IPS DF 6.9 (cell line): ENCODE data around the gene ELOVL4.

Experiments used
- DNase-seq: peaks from one replicate; pipeline ENCODE4 v3.0.0-alpha.2; 2013; ENCODE audit warnings: low read depth, low spot score
- H3K27ac ChIP-seq: one replicate; pipeline ENCODE4 v1.5.1; 2013; ENCODE audit warnings: low read length, control low read depth
- H3K27me3 ChIP-seq: 2 replicates; pipeline ENCODE4 v1.6.1; 2013; ENCODE audit warnings: mild to moderate bottlenecking, low read length; ENCODE audit not compliant: control insufficient read depth, insufficient read depth
- H3K36me3 ChIP-seq: 2 replicates; pipeline ENCODE4 v1.6.1; 2013; ENCODE audit warnings: low read length; ENCODE audit not compliant: control insufficient read depth, insufficient read depth
- H3K4me1 ChIP-seq: 2 replicates; pipeline ENCODE4 v1.6.1; 2013; ENCODE audit warnings: low read length; ENCODE audit not compliant: control insufficient read depth, insufficient read depth
- H3K4me3 ChIP-seq: 2 replicates; pipeline ENCODE4 v1.5.1; 2013; ENCODE audit warnings: mild to moderate bottlenecking, low read length
- H3K9me3 ChIP-seq: 2 replicates; pipeline ENCODE4 v1.6.1; 2013; ENCODE audit warnings: low read length, inconsistent platforms; ENCODE audit not compliant: control insufficient read depth, insufficient read depth
- WGBS: extraction: QIAGEN DNeasy Blood & Tissue Kit; methylation state at CpG from one replicate; pipeline ENCODE4 v1.1.7; 2013; ENCODE audit warnings: mixed read lengths, missing lambda C conversion rate; ENCODE audit not compliant: insufficient read length, insufficient coverage; 5-methylcytosine and 5-hydroxymethylcytosine counted together

Gene ELOVL4

DNA sequence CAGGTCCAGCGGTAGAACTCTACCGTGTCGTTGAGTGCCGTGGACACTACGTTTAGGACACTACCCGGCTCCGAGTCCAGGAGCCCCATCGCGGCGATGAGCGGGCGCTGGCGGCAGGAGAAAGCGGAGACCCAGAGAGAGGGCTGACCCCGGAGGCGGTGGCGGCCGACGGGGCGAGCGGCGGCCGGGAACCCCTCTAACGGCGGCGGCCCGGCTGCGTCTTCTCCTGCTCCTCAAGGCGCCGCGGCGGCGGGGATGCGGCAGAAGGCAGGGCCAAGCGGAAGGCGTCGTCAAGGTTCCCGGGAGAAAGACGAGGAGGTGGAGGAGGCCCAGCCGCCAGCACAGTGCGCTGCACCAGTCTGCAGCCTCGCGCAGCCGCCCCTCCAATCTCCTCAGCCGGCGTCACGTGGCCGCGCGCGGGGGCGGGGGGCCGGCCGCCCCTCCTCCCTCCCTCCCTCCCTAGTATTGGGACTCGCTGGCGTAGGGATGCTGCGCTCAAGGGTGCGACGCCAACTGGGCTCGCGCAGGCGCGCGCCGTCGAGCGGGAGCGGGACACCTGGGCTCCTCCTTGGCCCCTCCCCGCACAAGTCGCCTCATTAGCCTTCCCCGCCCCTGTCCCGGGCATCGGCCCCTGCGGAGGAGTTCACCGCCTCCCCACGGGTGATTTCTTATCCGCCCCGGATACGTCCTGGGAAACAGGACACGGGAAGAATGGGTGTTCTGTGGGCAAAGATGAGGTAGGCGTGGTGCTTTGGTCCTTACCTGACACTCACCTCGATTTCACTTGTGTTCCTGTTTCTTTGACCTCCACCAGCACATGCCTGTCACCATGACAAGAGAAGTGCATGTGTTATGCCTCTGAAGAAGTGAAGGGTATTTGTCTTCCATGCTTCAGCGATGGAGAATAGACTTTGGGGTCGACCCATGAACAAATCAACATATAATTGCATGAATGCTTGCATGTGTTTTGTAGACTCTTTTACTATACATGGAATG is at the start of gene ELOVL4:
TSS of gene ELOVL4 (minus strand) at position 363 of the 996 bp plus-strand sequence. CDS start at position 89, 274 bp downstream.
- no peaks in the 10 kb centered on the region for H3K27me3 ChIP-seq
- H3K9me3 ChIP-seq: no peaks in the 10 kb centered on the region
- H3K4me1 ChIP-seq: peaks cover 4% of the 10 kb centered on the region; the same call in 1 of the 2 replicates
- DNase-seq: peak; percentile 66
- no CpG with 5 or more reads among the region's 84 CpGs for WGBS
- no peak within 1 kb of the TSS for H3K27ac ChIP-seq
- peak within 1 kb of the TSS; percentile 74 for H3K4me3 ChIP-seq
- no peaks in the 10 kb centered on the region for H3K36me3 ChIP-seq

DNA sequence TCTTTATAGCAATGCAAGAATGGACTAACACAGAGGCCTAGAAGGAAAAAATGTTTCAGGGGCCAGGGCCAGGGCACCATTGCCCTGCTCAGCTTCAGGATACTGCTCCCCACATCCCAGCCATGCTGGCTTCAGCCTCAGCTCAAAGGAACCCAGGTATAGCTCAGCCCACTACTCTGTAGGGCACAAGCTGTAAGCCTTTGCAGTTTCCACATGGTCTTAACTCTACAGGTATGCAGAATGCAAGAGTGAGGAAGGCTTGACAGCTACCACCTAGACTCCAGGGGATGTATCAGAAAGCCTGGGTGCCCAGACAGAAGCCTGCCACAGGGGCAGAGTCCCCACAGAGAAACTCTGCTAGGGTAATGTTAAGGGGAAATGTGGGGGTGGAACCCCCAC is 46.6 kb upstream of the ELOVL4 start:
- Histone ChIP-seq H3K27me3 (no peaks in the 10 kb centered on the region), H3K27ac (no peak overlapping the region), H3K4me1 (no peaks in the 10 kb centered on the region), H3K4me3 (no peak overlapping the region), H3K36me3 (no peaks in the 10 kb centered on the region), H3K9me3 (no peaks in the 10 kb centered on the region)
- no peak for DNase-seq

DNA sequence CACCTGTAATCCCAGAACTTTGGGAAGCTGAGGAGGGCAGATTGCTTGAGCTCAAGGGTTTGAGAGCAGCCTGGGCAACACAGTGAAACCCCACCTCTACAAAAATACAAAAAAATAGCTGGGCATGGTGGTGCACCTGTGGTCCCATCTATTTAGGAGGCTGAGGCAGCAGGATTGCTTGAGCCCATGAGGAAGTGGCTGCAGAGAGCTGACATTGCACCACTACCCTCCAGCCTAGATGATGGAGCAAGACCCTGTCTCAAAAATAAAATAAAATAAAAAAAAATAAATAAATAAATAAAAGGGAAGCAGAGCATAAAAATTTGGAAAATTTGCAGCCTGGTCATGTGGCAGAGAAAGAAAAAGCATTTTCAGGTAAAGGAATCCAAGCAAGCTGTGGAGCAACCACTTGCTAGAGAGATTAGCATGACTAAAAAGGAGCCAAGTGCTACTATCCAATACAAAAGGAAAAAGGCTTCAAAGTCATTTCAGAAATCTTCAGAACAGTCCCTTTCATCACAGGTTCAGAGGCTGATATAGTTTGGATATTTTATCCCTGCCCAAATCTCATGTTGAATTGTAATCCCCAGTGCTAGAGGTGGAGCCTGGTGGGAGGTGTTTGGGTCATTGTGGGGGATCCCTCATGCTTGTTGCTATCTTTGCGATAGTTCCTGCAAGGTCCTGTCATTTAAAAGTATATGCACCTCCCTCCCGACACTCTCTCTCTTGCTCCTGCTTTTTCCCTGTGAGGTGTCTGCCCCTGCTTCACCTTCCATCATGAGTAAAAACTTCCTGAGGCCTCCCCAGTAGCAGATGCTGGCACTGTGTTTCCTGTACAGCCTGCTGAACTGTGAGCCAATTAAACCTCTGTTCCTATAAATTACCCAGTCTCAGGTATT is 45.9 kb upstream of the ELOVL4 start:
- no peak for DNase-seq
- Histone ChIP-seq H3K4me3 (no peak overlapping the region), H3K9me3 (no peaks in the 10 kb centered on the region), H3K36me3 (no peaks in the 10 kb centered on the region), H3K27ac (no peak overlapping the region), H3K4me1 (no peaks in the 10 kb centered on the region), H3K27me3 (no peaks in the 10 kb centered on the region)
- no CpG with 5 or more reads among the region's 2 CpGs for WGBS

DNA sequence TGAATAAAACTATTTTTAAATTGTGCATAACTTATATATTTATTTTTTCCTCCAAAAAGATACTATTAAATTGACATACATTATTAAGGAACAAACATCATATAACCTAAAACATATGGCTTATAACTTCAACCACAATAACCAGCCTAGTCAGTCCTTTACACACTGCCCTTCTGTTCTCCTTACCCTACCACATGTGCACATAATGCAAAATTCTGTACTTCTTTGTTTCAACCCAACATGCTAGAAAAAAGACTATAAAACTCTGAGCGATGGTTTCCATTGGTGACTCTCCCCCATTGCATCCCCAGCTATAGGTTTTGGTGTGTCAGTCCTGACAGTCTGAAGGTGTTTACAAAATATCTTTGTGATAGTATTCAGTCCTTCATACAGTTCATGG is 42.3 kb upstream of the ELOVL4 start:
- Histone ChIP-seq H3K4me1 (no peaks in the 10 kb centered on the region), H3K27ac (no peak overlapping the region), H3K4me3 (no peak overlapping the region), H3K36me3 (no peaks in the 10 kb centered on the region), H3K27me3 (no peaks in the 10 kb centered on the region), H3K9me3 (no peaks in the 10 kb centered on the region)
- no peak for DNase-seq
- no CpG with 5 or more reads among the region's 1 CpG for WGBS

DNA sequence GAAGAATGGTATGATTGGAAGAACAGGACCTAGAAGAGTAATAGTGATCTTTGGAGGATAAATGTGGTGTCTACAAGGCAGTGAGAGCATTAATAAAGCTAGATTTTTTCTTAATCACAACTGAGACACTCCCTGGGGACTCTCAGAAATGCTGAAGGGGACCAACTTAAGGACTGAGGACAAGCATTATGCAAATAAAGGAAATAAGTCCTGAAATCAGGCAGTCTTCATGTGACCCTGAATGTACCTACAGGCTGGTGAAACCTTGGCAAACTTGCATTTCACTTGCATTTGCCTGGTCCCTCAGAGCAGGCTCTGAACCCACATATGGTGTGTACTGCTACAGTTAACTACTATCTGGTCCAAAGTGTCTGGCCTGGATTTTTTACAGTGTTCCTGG is 37.8 kb upstream of the ELOVL4 start:
- no peaks in the 10 kb centered on the region for H3K4me1 ChIP-seq
- no peak for DNase-seq
- no peak overlapping the region for H3K4me3 ChIP-seq
- H3K9me3 ChIP-seq: no peaks in the 10 kb centered on the region
- no peaks in the 10 kb centered on the region for H3K27me3 ChIP-seq
- no peak overlapping the region for H3K27ac ChIP-seq
- H3K36me3 ChIP-seq: no peaks in the 10 kb centered on the region

DNA sequence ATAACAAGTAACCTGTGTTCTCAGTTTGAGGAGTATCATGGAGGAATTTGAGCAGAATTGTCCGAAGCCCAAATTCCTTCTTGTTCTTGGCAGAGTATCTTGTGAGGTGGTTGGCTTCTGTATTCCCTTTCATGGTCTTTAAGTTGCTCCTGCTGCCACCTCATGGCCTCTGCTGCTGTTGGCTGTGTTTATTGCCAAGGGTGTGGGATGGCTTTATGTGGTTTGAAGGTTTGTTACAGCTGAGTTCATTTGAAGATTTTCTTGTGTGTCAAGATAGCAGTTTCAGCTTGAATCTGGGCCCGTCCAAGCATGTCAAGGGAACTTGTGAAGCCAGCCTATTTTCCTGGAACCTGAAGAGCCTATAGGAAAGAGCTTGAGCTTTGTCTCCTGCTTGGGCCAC is 36.9 kb upstream of the ELOVL4 start:
- Histone ChIP-seq H3K36me3 (no peaks in the 10 kb centered on the region), H3K4me1 (no peaks in the 10 kb centered on the region), H3K4me3 (no peak overlapping the region), H3K27ac (no peak overlapping the region), H3K27me3 (no peaks in the 10 kb centered on the region), H3K9me3 (no peaks in the 10 kb centered on the region)
- DNase-seq: no peak
- WGBS: no CpG with 5 or more reads among the region's 2 CpGs

DNA sequence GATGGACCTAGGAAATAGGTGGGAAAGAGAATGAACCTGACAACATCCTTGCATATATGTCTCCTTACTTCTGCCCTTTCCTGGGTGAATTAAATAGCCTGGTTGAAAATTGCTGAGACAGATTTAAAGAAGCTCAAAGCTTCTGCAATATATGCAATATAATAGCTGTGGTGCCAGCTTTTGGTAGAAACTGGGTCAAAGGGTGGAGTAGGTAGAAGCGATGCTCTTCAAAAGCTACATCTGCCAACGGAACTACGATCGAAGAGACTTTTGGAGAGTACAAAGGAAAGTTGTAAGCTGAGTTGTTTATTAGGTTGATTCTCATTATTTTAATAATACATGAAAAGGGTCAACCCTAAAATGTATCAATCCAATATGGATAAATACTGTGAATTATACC is 34.3 kb upstream of the ELOVL4 start:
- DNase-seq: no peak
- WGBS: no CpG with 5 or more reads among the region's 4 CpGs
- no peak overlapping the region for H3K27ac ChIP-seq
- H3K27me3 ChIP-seq: no peaks in the 10 kb centered on the region
- H3K4me3 ChIP-seq: no peak overlapping the region
- no peaks in the 10 kb centered on the region for H3K4me1 ChIP-seq
- no peaks in the 10 kb centered on the region for H3K9me3 ChIP-seq
- no peaks in the 10 kb centered on the region for H3K36me3 ChIP-seq

DNA sequence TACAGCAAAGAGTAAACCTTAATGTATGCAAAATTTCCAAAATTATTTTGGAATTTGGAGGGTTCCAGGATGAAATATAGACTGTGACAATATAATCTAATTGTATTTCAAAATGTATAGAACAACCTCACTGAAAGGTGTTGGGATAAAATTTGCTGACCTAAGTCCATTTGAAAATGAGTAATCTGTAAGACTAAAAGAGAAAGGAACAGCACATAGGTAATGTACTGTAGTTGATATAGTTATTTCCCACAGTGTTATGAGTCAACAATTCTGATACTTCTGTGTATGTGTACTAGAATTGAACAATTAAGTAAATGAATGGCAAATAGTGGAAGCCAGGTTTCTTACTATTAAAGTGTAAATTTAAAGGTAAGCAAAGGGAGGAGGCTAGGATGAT is 23.8 kb upstream of the ELOVL4 start:
- no peak overlapping the region for H3K27ac ChIP-seq
- H3K27me3 ChIP-seq: no peaks in the 10 kb centered on the region
- H3K4me1 ChIP-seq: no peaks in the 10 kb centered on the region
- no peaks in the 10 kb centered on the region for H3K9me3 ChIP-seq
- DNase-seq: no peak
- no peak overlapping the region for H3K4me3 ChIP-seq
- no peaks in the 10 kb centered on the region for H3K36me3 ChIP-seq

DNA sequence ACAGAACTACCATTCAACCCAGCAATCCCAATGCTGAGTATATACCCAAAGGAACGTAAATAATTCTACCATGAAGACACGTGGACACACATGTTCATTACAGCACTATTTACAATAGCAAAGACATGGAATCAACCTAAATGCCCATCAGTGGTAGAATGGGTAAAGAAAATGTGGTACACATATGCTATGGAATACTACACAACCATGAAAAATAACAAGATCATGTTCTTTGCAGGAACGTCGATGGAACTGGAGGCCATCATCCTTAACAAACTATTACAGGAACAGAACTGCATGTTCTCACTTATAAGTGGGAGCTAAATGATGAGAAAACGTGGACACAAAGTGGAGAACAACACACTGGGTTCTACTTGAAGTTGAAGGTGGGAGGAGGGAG is 22.4 kb upstream of the ELOVL4 start:
- Histone ChIP-seq H3K27me3 (no peaks in the 10 kb centered on the region), H3K27ac (no peak overlapping the region), H3K4me3 (no peak overlapping the region), H3K4me1 (no peaks in the 10 kb centered on the region), H3K9me3 (no peaks in the 10 kb centered on the region), H3K36me3 (no peaks in the 10 kb centered on the region)
- DNase-seq: no peak
- WGBS: no CpG with 5 or more reads among the region's 5 CpGs

DNA sequence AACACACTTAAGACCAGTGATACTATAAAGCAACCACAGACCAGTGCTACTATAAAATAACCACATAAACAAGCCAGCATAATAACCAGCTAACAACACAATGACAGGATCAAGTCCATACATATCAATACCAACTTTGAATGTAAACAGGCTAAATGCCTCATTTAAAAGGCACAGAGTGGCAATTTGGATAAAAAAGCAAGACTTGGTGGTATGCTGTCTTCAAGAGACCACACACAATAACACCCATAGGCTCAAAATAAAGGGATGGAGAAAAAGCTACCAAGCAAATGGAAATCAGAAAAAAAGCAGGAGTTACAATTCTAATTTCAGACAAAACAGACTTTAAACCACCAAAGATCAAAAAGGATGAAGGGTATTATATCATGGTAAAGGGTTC is 19.8 kb upstream of the ELOVL4 start:
- Histone ChIP-seq H3K4me3 (no peak overlapping the region), H3K27me3 (no peaks in the 10 kb centered on the region), H3K4me1 (no peaks in the 10 kb centered on the region), H3K9me3 (no peaks in the 10 kb centered on the region), H3K36me3 (no peaks in the 10 kb centered on the region), H3K27ac (no peak overlapping the region)
- no peak for DNase-seq
